GM10248 (cell line): ENCODE measurements around the gene EHD3.

Experiments used
- CTCF ChIA-PET: fragments of 300-600 bp; sonication (Branson Sonifier 250); formaldehyde crosslinking; extraction: SDS; loops from one replicate; lab custom pipeline; 2021; ENCODE audit warnings: antibody characterized with exemption; lab: Yijun Ruan, JAX
- POLR2A ChIA-PET: fragments of 350-650 bp; sonication (Branson Sonifier 250); formaldehyde crosslinking; extraction: SDS; loops from one replicate; lab custom pipeline; 2020; ENCODE audit warnings: antibody characterized with exemption; lab: Yijun Ruan, JAX
- DNase-seq: peaks from one replicate; pipeline ENCODE4 v3.0.0; 2012; ENCODE audit errors: extremely low spot score
- CTCF ChIP-seq: IDR thresholded peaks from 2 replicates; pipeline ENCODE4 v1.5.1; 2012; ENCODE audit warnings: mild to moderate bottlenecking, low read depth; ENCODE audit errors: extremely low read depth, missing control alignments, control extremely low read depth

Gene EHD3

GRCh38 chr2:31199206-31199605 lies 34.7 kb upstream of the EHD3 start:
- TF ChIP-seq CTCF: no peak
- CTCF ChIA-PET: interaction anchor here (1.5 kb wide), 1 partner anchor 11 kb away, joined by 3 read pairs; no protein-coding TSS in a partner anchor

DNA sequence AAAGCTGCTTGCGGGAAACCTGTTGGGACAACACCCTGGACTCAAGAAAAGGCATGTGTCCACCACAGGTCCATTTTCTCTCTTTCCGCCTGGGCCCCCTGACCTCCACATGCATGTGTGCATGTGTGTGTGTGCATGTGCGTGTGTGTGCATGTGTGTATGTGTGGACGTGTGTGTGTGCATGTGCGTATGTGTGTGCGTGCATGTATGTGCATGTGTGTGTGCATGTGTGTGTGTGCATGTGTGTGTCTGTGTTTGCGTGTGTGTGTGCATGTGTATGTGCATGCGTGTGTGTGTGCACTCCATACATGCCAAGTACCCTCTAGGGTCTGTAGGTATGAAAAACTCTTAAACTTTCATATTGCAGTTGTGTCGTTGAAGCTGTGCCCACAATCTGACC lies 33.0 kb upstream of the EHD3 start:
- ChIA-PET CTCF (interaction anchor here (0.9 kb wide), 1 partner anchor 132 kb away, joined by 3 read pairs; no protein-coding TSS in a partner anchor), POLR2A (no interaction called here)
- TF ChIP-seq CTCF: no peak
- DNase-seq: no peak

More at GRCh38 chr2:31199206-31199605, 34.7 kb upstream of the EHD3 start:
- no peak for DNase-seq
- POLR2A ChIA-PET: no interaction called here

GRCh38 chr2:31202041-31202440 lies 31.9 kb upstream of the EHD3 start:
- ChIA-PET POLR2A (no interaction called here), CTCF (no interaction called here)
- no peak for TF ChIP-seq CTCF
- no peak for DNase-seq

GRCh38 chr2:31202833-31203232 lies 31.1 kb upstream of the EHD3 start:
- no peak for TF ChIP-seq CTCF
- CTCF ChIA-PET: interaction anchor here (1.1 to 1.8 kb wide), 3 partner anchors 25 to 132 kb away, joined by 3 to 4 read pairs (median 3); no protein-coding TSS in a partner anchor
- POLR2A ChIA-PET: no interaction called here
- no peak for DNase-seq

- TF ChIP-seq CTCF: no peak
- POLR2A ChIA-PET: no interaction called here
- CTCF ChIA-PET: interaction anchor here (1.4 to 2.4 kb wide), 5 partner anchors 11 to 52 kb away, joined by 3 to 11 read pairs (median 4); no protein-coding TSS in a partner anchor
- no peak for DNase-seq
Observed at GRCh38 chr2:31203916-31204315, 30.0 kb upstream of the EHD3 start.

- POLR2A ChIA-PET: no interaction called here
Observed at GRCh38 chr2:31204783-31205182, 29.2 kb upstream of the EHD3 start.

More at GRCh38 chr2:31204783-31205182, 29.2 kb upstream of the EHD3 start:
- DNase-seq: no peak
- TF ChIP-seq CTCF: no peak
- CTCF ChIA-PET: interaction anchor here (1.4 to 2.4 kb wide), 4 partner anchors 10 to 51 kb away, joined by 4 to 11 read pairs (median 5); no protein-coding TSS in a partner anchor
